Daoy (cell line): Measurements from ENCODE around the gene GCLC. TPM values are rescaled to one million over a fixed set of nuclear protein-coding genes. Genes with fewer than 3 reads are reported as not detected.
A peak's percentile ranks its signal among the peaks of the same experiment; 100 is the strongest.
"Not testable (repeated sequence)": the region's sequence is repeated elsewhere in the genome, so short reads cannot be mapped to it uniquely, and the experiment has no call there.

Source experiments
- DNase-seq: peaks from one replicate; pipeline ENCODE4 v3.0.0-alpha.2; 2015; ENCODE audit warnings: low read depth
- total RNA-seq: library from RNA; depleted of rRNA; stranded (reverse); fragments of >200 nt; shearing (Covaris generic); gene quantifications from 2 replicates; pipeline ENCODE4 v1.2.3, GENCODE V29; 2014

GCLC gene
- total RNA-seq, 1 experiment from 2014 or later = 55.0 TPM

GRCh38 chr6:53564401-53565065 lies 19.6 kb upstream of the GCLC start:
- DNase-seq = no peak

GRCh38 chr6:53556986-53557715 lies 12.2 kb upstream of the GCLC start:
- no peak for DNase-seq

- DNase-seq = not testable (repeated sequence)
Measured at GRCh38 chr6:53553600-53553999, 8.7 kb upstream of the GCLC start.

GRCh38 chr6:53551681-53552080 lies 6.8 kb upstream of the GCLC start:
- not testable (repeated sequence) for DNase-seq

GRCh38 chr6:53547811-53548496 lies 3.1 kb upstream of the GCLC start:
- peak; percentile 99 for DNase-seq

- DNase-seq = no peak
Measured at GRCh38 chr6:53547166-53547810, 2.4 kb upstream of the GCLC start.

- no peak for DNase-seq
Measured at GRCh38 chr6:53546281-53546680, 1.4 kb upstream of the GCLC start.

GRCh38 chr6:53544217-53544469 lies 758 bp downstream of the GCLC start:
- peak; percentile 39 for DNase-seq

GRCh38 chr6:53543359-53544216 lies 1.3 kb downstream of the GCLC start:
- no peak for DNase-seq

GRCh38 chr6:53541900-53542299 lies 3.0 kb downstream of the GCLC start:
- DNase-seq = no peak

GRCh38 chr6:53540129-53540692 lies 4.7 kb downstream of the GCLC start:
- DNase-seq = no peak

GRCh38 chr6:53539561-53539960 lies 5.3 kb downstream of the GCLC start:
- DNase-seq = no peak

GRCh38 chr6:53536561-53536960 lies 8.3 kb downstream of the GCLC start:
- DNase-seq = no peak

GRCh38 chr6:53532942-53533341 lies 12.0 kb downstream of the GCLC start:
- DNase-seq = no peak

GRCh38 chr6:53532061-53532797 lies 12.7 kb downstream of the GCLC start:
- no peak for DNase-seq

- no peak for DNase-seq
Measured at GRCh38 chr6:53530780-53531386, 14.0 kb downstream of the GCLC start.

GRCh38 chr6:53530346-53530745 lies 14.6 kb downstream of the GCLC start:
- DNase-seq = peak; percentile 39

- no peak for DNase-seq
Measured at GRCh38 chr6:53529324-53530036, 15.4 kb downstream of the GCLC start.

GRCh38 chr6:53528107-53528506 lies 16.8 kb downstream of the GCLC start:
- DNase-seq = no peak
